HG02571 (cell line): ENCODE data around the gene ARHGEF4.
"Not testable (repeated sequence)": the region's sequence is repeated elsewhere in the genome, so short reads cannot be mapped to it uniquely, and the experiment has no call there.

ENCODE experiments used
- ATAC-seq: cut with Tn5 transposase; IDR thresholded peaks from one replicate; pipeline ENCODE4 v1.9.1; 2021; ENCODE audit warnings: mild to moderate bottlenecking, moderate library complexity; ENCODE audit not compliant: unreplicated experiment

ARHGEF4 gene

DNA sequence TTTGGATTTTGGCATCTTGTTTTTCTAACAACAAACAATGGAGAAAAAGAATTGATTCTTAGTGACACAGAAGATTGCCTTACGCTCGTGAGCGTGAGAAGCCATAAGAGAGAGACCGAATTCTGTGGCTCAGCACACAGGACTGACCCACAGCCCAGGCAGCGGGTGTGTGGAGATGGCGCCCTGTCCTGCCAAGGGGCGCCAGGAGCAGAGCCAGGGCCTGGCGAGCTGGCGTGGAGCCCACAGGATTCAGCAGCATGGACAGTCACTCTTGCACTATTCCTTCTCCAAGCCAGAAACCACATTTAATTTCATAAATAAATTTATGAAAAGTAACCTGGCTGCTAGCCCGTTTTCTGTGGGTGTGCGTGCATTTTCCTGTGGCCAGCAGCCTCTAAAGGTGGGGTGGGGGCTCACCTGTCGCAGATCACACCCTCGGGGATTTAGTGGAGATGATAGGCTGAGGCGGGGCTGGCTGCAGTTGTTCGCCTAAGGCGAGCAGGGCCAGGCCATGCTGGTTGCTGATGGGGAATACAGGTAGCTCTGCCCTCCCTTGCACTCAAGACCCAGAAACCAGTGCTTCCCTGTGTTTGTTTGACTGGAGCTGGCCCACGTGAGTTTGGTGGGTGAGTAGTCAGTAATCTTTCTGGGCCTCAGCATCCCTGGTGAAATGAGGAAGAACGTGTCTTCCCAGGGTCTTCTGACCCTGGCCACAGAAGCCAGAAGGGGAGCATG is 210.4 kb downstream of the ARHGEF4 start:
- no peak for ATAC-seq

DNA sequence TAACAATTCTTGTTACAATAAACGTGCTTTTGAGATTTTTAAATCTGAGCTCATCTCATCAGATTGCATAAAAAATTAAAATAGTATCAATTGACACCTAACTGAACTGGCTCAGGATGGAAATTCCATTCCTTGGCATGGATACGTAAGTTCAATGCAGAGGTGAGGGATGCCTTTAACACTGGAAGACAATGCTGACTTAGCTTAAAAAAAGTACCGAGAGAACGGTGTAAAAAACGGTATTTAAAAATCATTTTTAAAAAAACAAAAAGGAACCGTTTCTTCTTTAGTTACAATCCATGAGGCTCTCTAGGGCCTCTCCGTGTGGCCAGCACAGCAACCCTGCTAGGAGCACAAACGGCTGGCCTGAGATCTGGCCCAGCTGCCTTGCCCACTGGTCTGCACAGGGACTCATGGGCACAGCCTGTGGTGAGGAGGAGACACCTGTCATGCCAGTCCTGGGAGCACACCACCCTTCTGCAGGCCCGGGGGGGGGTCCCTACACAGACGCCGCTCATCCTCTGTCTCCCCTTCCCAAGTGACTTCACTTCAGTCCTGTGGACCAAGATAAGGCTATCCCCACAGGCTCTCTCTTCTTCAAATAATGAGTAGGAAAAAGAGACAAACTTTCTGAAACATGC is 211.3 kb downstream of the ARHGEF4 start:
- no peak for ATAC-seq

DNA sequence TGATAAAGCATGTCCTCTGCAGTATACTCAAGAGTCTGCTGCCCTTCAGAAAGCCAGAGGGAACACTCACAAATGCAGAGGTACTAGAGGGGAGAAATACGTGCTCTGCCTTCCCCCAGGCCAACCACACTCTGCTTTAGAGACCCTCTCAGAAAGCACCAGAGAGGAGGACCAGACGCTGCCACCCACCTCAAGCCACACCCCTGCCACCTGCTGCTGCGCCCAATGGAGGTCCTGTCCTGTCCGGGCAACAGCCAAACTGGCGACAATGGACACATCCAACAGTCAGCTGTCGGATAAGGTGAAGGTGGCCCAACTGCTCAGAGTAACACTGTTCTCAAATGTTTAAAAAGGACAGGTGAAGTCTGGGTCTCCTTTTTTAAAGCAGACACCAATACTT is 211.9 kb downstream of the ARHGEF4 start:
- ATAC-seq: no peak

DNA sequence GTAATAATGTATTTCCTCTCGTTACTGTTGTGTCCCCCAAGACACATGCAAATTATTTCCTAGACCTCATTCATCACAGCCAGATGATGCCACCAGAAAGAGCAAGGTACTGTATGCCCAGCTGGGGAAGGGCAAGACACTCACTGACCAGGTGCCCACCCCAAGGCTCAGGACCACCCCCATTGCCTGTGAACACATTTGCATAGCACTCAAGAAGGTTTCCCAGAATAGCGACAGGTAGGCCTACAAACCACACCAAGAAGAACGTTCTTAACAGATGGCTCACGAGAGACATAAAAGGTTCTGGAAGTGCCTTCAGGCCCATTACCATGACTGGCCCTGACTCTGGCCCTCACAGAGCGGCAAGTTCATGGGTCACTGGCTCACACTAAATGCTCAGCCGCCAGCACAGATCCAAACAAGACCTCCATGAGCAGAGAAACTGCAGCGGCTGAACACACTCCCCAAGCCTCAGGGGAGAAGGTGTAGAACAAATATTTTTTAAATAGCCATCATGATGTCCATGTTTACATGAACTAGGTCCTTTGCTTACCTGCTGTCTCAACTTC is 212.5 kb downstream of the ARHGEF4 start:
- ATAC-seq: no peak

DNA sequence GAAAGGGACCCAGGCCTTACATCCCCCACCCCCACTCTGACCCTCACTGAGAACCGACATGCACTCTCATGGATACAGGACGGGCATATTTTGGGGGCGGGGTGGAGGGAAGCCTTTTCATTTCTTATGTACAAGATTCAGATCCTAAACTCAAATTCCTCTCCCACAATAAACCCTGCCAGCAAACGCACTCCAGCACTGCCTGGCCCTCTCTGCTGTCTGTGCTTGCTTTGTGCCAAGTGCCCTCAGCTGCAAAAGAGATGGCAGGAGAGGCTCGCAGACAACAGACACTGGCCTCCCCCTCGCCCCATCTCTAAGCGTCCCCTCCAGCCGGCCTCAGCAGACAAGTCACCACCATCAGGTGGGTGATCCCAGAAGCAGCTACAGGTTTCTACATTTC is 214.2 kb downstream of the ARHGEF4 start:
- no peak for ATAC-seq

DNA sequence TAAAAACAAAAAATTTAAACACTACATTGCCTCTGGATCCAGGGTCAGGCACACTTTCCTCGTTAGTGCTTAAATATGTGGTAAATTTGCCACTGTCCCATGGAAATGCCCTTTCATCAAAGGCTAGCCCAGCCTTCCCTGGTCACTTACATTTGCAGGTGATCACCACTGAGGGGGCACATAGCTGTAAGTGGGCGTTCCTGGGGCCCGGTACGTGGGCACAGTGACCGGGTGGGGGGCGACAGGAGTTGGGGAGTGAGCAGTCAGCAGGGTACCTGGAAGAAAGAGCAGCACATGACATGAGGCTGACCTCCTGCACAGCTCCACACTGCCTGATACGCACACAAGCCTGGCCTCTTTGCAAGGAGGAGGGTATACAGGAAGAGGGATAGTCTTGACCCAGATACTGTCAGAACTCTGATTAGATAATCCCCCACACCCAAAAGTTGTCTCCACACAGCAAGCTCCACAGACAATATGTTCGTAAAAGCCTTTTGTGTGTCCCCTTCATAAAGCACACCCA is 216.1 kb downstream of the ARHGEF4 start:
- ATAC-seq: no peak

DNA sequence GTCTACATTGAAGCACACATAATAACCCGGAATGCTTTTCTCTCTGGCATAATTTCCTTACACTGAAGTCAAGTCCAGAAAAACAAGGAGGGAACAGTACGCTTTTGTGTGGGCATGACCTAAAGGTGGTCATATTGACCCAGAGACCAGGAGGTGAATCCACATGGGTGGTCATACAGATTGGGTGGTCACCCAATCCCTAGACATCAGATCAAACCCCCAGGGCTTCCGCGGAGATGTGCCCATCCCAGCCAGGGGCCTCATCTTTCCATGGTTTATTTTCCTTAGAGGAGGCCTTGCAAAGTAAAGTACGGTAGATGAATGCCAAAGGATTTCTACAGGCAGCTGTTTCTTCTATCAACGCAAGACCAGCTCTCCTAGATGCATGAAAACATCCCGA is 217.8 kb downstream of the ARHGEF4 start:
- ATAC-seq: no peak

DNA sequence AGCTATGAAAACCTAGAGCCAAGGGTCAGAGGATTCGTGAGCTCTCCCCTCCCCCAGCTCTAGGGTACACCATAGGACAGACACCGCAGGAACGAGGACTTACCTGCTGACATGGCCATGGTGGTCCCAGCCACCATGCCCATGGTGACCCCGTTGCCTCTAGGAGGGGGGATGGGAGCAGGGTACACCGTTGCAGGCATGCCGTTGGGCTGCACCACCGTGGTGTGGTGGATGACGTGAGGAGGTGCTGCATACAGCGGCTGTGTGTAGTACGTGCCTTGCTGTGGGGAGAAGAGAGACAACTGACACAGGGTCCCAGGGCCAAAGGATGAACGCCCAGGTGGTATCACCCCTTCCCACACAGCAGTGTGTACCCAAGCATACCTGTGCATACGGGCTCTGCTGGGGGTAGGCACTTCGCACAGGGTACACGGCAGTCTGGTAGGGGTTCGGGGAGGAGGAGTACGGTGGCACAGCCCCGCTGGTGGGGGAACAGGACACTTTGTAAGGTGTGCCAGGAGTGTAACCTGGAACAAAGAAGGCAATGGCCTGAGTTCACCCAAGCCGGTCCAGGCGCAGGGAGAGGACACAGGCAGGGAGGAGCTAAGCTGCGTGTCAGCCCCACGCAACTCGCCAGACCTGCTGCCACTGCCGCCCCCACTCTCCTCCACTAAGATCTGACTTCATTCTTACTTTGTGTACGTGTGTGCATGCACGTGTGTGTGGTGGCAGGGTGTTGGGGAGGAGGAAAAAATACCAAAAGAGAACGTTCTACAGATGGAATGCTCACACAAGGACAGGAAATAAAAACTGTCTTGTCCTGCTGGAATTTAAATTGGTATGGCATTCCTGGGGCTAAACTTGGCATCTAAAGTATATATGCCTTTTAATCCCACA is 218.7 kb downstream of the ARHGEF4 start:
- ATAC-seq: no peak

DNA sequence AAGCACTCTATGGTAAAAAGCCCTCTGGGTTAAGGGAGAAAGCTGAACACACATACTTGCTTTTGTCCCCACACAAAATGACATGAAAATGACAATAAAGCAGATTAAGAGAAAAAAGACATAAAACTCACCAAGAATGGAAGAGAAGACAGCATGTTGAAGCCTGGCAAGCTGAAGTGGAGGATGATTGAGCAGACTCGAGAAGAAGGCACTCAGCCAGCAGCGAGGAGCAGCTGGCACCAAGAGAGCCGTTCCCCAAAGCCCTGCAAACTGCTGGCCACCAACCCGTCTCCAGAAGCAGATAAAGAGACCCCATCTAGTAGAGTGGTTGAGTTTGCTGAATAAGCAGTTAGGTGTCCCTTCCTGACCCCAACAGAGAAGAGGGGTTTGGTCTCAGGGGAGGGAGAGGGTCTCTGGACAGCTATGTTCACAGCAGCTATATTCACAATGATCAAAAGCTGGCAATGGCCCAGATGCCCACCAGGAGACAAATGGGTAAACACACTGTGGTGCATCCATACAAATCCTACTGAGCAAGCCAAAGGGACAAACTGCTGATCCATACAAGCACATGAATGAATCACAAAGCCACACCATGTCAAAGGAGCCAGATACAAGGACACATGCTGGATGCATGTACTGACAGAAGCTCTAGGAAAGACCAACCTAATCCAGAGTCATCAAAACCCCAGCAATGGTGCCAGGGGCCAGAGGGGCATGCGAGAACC is 219.7 kb downstream of the ARHGEF4 start:
- ATAC-seq: no peak

DNA sequence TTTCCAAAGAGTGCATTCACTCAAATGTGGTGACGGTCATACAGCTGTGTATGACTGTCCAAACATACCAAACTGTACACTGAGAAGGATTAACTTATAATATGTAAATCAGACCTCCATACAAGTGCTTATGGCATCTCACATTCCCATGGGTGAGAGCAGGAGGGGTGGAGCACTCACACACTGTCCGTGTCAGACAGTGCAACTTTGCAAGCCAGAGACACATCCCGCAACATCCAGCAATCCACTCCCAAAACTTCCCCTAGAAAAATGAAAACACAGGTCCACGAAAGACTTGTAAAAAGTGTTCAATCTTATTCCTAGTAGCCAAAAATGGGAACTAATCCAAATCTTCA is 220.2 kb downstream of the ARHGEF4 start:
- no peak for ATAC-seq

DNA sequence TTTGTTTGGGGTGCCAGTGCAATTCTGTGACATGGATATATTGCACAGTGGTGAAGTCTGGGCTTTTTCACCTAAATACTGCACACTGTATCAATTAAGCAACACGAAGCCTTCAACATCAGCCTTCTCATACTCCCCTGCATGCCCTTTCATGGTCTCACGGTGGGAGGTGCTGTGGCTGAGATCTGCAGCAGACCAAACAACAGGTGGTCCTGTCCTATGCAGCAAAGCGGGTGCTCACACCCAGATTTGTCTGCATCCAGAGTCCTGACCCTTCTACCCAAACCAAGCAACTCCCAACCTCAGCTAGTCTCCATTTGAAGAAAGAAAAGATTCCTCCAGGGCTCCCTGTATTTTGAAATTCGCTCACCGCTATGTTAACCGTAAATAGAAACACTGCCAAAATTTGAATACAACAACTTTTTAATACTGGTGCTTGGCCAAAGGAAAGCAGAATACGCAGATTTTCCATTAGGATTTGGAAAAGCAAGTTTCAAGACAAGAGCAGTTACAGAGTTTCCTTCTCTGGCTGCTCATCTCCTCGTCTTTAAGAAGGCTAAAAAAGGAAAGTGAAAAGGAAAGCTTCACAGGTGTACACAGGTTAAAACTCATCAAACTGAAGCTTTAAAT is 221.6 kb downstream of the ARHGEF4 start:
- no peak for ATAC-seq

DNA sequence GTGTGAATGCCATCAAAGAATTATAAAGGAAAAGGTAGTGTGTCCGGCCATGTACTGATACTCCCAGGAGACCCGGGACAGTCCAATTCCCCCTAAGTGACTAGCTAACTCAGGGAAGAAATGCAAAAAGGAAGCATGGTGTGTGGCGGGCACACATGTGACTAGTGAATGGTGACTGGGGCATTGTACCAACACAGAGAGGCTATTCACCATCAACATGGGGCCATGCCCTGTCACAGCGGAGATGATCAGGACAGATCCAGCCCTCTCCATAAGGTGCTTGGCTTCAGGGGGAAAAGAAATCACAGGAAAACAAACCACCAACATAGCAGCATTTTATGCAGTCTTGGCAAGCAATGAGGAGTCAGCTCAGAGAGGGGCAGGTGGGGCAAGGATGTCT is 222.2 kb downstream of the ARHGEF4 start:
- no peak for ATAC-seq

DNA sequence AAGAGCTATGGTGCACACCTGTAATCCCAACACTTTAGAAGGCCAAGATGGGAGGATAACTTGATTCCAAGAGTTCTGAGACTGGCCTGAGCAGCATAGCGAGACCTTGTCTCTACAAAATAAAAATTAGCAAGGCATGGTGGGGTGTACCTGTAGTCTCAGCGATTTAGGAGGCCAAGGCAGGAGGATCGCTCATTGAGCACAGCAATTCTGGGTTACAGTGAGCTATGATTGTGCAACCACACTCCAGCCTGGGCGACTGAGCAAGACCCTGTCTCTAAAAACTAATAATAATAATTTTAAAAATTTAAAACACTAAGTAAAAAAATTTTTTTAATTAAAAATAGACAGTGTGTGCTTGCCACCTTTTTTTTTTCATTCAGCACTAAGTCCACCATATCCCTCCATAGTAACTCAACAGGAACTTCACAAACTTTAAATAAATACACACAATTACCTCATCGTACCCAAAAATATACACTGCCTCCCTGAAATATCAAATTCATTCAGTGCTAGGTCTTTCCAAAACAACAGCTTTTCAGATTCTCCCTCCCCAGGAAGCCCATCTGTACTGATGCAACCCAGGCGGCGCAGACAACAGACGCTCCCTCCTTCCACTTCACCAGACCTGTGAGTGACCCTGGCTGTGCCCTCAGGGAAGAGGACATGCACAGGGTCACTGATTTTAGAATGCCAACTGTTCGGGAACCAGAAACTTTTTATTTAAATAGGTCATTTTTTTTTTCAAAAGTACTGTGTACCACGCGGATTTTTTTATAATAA is 227.0 kb downstream of the ARHGEF4 start:
- ATAC-seq: no peak

DNA sequence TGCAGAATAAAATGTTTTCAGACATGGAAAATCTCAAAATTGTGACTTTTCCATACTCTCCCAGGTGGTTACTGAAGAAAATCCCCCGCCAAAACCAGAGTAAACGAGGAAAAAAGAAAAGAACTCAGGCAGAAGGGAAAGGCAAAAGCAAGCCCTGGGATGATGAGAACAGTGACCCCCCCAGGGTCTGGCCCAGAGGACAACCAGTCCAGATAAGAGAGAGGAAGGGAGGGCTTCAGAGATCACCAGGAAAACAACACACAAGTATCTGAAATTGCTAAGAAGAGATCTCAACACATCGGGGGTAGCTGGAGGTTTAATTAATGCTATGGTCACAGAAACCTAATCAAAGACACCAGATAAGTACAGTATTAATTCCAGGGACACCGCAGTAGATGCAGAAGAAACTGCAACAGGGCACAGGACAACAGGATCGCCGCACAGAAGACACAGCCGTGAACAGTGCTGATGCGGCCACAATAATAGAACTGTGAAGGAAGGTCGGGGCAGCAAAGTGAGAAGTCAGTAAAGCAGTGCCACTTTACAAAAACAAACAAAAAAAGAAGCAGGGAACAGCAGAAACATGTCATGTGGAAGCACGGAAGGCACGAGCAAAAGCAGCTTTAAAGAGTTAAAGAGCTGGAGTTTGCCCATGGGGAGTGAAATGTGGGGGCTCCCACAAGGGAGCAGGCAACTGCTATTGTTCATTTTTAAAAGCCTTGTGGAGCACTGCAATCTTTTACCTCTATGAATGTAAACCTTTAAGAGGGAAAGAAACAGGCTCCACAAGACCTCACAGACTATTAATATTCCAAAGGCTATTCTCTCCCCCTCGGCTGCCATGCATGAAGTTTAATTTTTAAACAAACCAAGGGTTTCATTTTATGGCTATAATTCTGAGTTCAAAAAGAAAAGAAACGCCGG is 228.1 kb downstream of the ARHGEF4 start:
- ATAC-seq: no peak

DNA sequence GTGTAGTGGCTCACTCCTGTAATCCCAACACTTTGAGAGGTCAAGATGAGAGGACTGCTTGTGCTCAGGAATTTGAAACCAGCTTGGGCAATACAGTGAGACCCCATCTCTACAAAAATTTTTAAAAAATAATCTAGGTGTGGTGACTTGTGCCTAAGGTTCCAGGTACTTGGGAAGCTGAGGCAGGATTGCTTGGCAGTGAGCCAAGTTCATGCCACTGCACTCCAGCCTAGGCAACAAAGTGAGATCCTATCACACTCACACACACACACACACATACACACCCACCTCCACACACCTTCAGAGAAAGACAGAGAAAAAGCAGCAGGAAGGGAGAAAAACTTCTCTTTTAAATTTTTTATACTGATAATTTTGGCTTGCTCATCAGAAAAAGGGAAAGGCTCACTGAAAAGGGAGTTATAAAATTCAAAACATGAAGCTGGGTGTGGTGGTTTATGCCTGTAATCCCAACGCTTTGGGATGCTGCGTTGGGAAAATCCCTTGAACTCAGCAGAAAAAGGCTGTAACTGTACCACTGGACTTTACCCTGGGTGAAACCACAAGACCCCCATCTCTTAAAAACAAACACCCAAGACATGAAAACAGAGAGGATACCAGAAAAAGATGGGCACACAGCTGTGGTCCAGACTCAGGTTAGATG is 230.9 kb downstream of the ARHGEF4 start:
- ATAC-seq: no peak

DNA sequence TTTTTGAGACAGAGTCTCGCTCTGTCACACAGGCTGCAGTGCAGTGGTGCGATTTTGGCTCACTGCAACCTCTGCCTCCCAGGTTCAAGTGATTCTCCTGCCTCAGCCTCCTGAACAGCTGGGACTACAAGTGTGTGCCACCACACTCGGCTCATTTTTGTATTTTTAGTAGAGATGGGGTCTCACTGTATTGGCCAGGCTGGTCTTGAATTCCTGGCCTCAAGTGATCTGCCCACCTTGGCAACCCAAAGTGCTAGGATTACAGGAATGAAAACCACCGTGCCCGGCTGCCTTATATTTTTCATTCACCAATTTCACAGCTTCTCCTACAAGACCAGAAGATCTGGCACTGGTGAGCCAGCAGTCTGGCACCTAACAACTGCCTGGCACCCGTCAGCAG is 231.5 kb downstream of the ARHGEF4 start:
- not testable (repeated sequence) for ATAC-seq

DNA sequence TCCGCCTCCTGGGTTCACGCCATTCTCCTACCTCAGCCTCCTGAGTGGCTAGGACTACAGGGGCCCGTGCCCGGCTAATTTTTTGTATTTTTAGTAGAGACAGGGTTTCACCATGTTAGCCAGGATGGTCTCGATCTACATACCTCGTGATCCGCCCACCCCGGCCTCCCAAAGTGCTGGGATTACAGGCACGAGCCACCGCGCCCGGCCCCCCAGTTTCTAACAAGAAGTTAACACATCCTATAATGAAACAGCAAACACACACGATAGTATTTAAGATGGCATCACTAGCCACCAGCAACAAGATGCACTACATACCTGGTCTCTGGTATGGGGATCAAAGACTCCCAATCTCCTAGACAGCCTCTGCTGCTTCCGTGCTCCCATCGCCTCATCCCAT is 238.9 kb downstream of the ARHGEF4 start:
- not testable (repeated sequence) for ATAC-seq

DNA sequence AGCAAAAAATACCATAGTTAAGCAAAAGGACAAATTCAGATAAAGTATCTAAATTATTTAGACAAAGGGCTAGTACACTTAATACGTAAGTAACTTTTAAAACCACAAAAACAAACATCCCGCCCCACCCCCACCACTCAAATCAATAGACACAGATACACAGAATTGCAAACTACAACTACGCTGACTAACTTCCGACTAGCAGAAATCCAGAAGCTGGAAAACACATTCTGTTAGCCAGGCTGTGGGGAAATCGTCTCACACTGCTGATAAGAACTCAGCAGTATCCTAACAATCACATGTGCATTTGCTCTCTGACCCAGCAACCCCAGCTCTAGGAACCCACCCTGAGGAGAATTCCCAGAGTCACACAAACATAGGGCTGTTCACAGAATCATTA is 240.0 kb downstream of the ARHGEF4 start:
- no peak for ATAC-seq
